ENCODE measurements around the gene ANKRD33B. TPM values are rescaled to one million over a fixed set of nuclear protein-coding genes. Genes with fewer than 3 reads are reported as not detected.

The ANKRD33B gene
- total RNA-seq, 1 experiment from 2014 or later, result 10.9 TPM

- TF ChIP-seq ZBTB33 (IDR thresholded peaks at IDR 0.05; ENCODE audit: extremely low read depth, insufficient replicate concordance, low read length) (no peak), EZH2 (IDR thresholded peaks at IDR 0.05) (no peak), FOSL1 (IDR thresholded peaks at IDR 0.05; ENCODE audit: low read depth) (no peak)
These were observed 31.4 kb upstream of the ANKRD33B start (continued) for GRCh38 chr5:10532421-10532820.

GRCh38 chr5:10533226-10533625 is 30.6 kb upstream of the ANKRD33B start:
- no peaks in the 10 kb centered on the region for H3K9me2 ChIP-seq (ENCODE audit: insufficient read depth)
- no peak overlapping the region for H3K9ac ChIP-seq (ENCODE audit: low read length)
- H4K20me1 ChIP-seq (ENCODE audit: insufficient read depth), result no peaks in the 10 kb centered on the region
- intact Hi-C loops (cut with micrococcal nuclease), result no loop called here
- no peak overlapping the region for H2AFZ ChIP-seq (ENCODE audit: low read depth, low read length, poor library complexity, severe bottlenecking)
- no peak overlapping the region for H3K27ac ChIP-seq (ENCODE audit: low read depth, low read length)
- ChIA-PET POLR2A (no interaction called here), RAD21 (ENCODE audit: low non-redundant PET in 1 of 2, low total read pairs in 2 of 2, uncharacterized antibody in 2 of 2, unreplicated experiment in 2 of 2) (no interaction called here), CTCF (no interaction called here)
- H3K4me3 ChIP-seq (replicated peaks in 1 of 2; ENCODE audit: low read depth in 1 of 2, low read length in 2 of 2), result no peak overlapping the region
- no peaks in the 10 kb centered on the region for H3K79me2 ChIP-seq (ENCODE audit: insufficient read depth, low read length)
- peaks cover 5 to 21% of the 10 kb centered on the region in 2 experiments for H3K4me1 ChIP-seq (ENCODE audit: control insufficient read depth in 1 of 2, insufficient read depth in 2 of 2, low read length in 2 of 2)
- no peaks in the 10 kb centered on the region for H3K9me3 ChIP-seq (ENCODE audit: control insufficient read depth in 1 of 2, insufficient read depth in 1 of 2, low read depth in 1 of 2, low read length in 2 of 2)
- DNase-seq (ENCODE audit: low read depth, low spot score) (no peak), ATAC-seq (no peak)
- no peaks in the 10 kb centered on the region for H3K36me3 ChIP-seq (ENCODE audit: control insufficient read depth in 1 of 2, insufficient read depth in 2 of 2, low read length in 2 of 2)
- BruUV-seq (replicated peaks), result no TSS peak
- TF ChIP-seq SIN3A (IDR thresholded peaks at IDR 0.05; ENCODE audit: low read depth) (no peak), RAD21 (IDR thresholded peaks at IDR 0.05; ENCODE audit: low read depth) (no peak), ATF3 (IDR thresholded peaks at IDR 0.05) (no peak), CEBPB (IDR thresholded peaks at IDR 0.05; ENCODE audit: low read depth) (no peak), POLR2A (IDR thresholded peaks at IDR 0.05; ENCODE audit: borderline replicate concordance, extremely low read depth, insufficient read depth, insufficient read length) (no peak), TCF7L2 (IDR thresholded peaks at IDR 0.05; ENCODE audit: borderline replicate concordance, extremely low read depth, insufficient read depth, insufficient read length) (no peak), ZBTB33 (IDR thresholded peaks at IDR 0.05; ENCODE audit: extremely low read depth, insufficient replicate concordance, low read length) (no peak), SRF (IDR thresholded peaks at IDR 0.05; ENCODE audit: low read depth) (no peak), EGR1 (IDR thresholded peaks at IDR 0.05; ENCODE audit: low read depth) (no peak), ZFX (IDR thresholded peaks at IDR 0.05) (no peak), CTCF (IDR thresholded peaks at IDR 0.05 in 2 of 3, conservative IDR thresholded peaks at IDR 0.05 in 1 of 3; ENCODE audit: borderline replicate concordance in 1 of 3, insufficient read depth in 1 of 3, low read depth in 2 of 3, low read length in 2 of 3) (no peak)
- TF ChIP-seq, protein P1, sequence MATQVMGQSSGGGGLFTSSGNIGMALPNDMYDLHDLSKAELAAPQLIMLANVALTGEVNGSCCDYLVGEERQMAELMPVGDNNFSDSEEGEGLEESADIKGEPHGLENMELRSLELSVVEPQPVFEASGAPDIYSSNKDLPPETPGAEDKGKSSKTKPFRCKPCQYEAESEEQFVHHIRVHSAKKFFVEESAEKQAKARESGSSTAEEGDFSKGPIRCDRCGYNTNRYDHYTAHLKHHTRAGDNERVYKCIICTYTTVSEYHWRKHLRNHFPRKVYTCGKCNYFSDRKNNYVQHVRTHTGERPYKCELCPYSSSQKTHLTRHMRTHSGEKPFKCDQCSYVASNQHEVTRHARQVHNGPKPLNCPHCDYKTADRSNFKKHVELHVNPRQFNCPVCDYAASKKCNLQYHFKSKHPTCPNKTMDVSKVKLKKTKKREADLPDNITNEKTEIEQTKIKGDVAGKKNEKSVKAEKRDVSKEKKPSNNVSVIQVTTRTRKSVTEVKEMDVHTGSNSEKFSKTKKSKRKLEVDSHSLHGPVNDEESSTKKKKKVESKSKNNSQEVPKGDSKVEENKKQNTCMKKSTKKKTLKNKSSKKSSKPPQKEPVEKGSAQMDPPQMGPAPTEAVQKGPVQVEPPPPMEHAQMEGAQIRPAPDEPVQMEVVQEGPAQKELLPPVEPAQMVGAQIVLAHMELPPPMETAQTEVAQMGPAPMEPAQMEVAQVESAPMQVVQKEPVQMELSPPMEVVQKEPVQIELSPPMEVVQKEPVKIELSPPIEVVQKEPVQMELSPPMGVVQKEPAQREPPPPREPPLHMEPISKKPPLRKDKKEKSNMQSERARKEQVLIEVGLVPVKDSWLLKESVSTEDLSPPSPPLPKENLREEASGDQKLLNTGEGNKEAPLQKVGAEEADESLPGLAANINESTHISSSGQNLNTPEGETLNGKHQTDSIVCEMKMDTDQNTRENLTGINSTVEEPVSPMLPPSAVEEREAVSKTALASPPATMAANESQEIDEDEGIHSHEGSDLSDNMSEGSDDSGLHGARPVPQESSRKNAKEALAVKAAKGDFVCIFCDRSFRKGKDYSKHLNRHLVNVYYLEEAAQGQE (IDR thresholded peaks at IDR 0.05; ENCODE audit: low read depth), result no peak
- H3K27me3 ChIP-seq (ENCODE audit: insufficient read depth, low read length), result no peaks in the 10 kb centered on the region
- no peak overlapping the region for H3K4me2 ChIP-seq (ENCODE audit: low read length)

Measured in HCT116 (cell line).